Stimulated activated CD8-positive, alpha-beta memory T cell treated with anti-CD3 and anti-CD28 coated beads, Interleukin-15, amount 100 ng/mL, for 4 hours (primary cell): ENCODE data around the gene CD274.

Experiments
- DNase-seq, 2 donors: peaks; one replicate each; pipeline ENCODE4 v3.0.0-alpha.2; 2020; ENCODE audit warnings: low read depth in 2 of 2

CD274 gene

DNA sequence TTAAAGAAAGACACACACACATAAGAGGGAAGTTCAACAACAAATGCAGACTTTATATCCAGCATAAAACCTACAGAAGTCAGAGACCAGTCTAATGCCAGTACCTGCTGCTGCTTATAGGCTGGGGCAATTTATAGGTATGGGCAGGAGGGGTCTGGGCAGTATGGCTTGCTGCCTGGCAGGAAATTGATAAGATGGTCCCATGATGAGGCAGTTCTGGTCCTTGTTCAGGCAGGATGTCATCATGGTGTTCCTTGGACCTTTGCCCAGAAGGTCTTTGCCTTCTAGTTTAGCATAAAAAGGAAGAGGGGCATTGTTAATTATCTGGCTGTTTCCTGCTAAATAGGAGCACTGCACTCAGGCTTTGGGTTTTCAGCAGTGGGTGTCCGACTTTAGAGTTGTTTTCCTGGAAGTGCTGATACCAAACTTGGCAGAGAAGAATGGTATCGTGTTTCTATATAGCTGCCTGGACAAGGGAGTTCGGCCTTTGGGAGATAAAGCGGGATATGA, 49.6 kb downstream of the CD274 start:
- DNase-seq = no peak

DNA sequence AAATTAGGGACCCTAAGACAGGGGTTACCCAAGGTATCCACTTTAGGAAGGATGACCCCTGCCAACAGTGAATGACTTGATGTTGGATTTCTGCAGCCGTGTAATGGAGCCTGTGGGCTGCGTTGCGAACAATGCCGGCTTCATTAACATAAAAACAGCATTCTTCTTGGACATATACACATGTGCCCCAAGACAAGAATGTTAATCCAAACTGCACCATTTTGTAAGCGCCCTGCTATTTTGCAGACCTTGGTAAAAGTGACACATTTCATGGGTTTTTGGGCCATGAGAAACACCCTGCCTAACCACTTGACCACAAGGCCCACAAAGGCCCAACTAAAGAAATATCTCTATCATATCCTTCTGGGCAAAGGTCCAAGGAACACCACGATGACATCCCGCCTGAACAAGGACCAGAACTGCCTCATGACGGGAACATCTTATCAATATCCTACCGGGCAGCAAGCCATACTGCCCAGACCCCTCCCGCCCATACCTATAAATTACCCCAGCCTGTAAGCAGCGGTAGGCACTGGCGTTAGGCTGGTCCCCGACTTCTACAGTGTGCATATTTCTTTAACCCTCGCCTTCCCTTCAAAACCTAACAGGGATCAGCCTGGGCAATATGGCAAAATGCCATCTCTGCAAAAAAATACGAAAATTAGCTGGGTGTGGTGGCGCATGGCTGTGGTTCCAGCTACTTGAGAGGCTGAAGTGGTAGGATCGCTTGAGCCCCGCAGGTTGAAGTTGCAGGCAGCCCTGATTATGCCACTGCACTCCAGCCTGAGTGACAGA, 50.3 kb downstream of the CD274 start:
- DNase-seq = no peak

GRCh38 chr9:5502553-5502952, 52.2 kb downstream of the CD274 start:
- no peak for DNase-seq

DNA sequence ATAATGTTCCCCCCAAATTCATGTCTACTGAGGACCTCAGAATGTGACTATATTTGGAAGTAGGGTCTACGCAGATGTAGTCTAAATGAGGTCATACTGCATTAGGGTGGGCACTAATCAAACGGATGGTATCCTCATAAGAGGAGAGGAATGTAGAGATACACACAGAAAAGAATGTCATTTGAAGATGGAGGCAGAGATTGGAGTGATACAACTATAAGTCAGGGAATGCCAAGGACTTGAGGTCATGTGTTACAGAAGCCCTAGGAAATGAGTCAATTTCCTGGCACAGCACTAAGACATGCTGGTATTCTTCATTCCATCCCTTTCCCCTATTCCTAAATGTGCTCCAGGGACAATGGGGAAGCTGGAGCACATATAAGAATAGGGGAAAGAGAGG, 59.2 kb downstream of the CD274 start:
- no peak for DNase-seq

DNA sequence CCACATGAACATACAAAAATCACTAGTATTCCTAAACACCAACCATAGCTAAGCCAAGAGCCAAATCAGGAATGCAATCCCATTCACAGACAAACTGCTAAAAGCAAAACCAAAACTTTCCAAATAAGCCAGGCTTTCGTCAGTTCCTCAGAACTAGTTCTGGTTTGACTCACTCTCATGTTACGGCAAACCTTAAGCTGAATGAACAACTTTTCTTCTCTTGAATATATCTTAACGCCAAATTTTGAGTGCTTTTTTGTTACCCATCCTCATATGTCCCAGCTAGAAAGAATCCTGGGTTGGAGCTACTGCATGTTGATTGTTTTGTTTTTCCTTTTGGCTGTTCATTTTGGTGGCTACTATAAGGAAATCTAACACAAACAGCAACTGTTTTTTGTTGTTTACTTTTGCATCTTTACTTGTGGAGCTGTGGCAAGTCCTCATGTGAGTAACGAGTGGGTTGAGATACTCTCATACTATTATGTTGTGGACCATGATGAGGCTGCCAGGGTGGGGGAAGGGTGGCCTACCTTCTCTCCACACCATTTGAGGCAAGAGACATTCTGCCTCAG, 60.1 kb downstream of the CD274 start, which contains the start of gene PDCD1LG2:
PDCD1LG2 (plus strand) TSS at position 172 of the 572 bp plus-strand sequence. CDS start 12,016 bp downstream, outside the sequence.
- DNase-seq = no peak

DNA sequence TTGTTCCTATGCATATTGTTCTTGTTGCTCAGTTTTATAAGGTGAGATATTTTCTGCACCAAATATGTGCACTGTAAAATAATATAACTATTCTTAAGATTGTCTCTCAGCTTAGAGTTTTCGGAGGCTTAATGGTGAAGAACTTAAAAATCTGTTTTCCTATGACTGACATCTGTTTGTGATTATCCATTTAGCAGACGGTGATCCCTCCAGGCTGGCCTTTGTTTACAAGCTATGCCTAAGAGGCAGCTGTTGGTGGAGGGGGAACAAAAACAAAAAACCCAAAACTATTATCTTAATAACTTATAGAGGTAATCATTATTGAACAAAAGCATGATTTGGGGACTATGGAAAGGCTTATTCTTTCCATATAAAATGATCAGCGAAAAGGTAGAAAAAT, 60.6 kb downstream of the CD274 start:
- no peak for DNase-seq

DNA sequence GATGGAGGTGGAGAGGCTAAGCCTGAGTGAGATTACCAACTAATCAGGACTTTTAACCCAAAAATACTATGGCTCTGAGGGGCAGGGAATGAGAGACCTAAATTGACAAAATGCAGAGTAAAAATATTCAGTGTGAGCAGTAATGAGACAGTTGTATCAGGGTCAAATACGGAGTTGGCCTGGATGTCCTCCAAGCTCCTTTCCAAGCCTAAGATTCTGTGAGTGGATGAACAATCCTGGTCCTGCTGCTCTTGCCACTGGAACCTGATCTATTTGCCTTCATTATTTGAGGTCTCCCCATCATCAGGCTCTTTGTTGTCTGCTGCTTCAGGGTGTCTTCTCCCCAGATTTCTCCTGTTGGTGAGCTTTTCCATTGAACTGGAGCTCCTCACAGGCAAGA, 61.1 kb downstream of the CD274 start:
- no peak for DNase-seq

GRCh38 chr9:5511935-5512580, 61.7 kb downstream of the CD274 start:
- no peak for DNase-seq

DNA sequence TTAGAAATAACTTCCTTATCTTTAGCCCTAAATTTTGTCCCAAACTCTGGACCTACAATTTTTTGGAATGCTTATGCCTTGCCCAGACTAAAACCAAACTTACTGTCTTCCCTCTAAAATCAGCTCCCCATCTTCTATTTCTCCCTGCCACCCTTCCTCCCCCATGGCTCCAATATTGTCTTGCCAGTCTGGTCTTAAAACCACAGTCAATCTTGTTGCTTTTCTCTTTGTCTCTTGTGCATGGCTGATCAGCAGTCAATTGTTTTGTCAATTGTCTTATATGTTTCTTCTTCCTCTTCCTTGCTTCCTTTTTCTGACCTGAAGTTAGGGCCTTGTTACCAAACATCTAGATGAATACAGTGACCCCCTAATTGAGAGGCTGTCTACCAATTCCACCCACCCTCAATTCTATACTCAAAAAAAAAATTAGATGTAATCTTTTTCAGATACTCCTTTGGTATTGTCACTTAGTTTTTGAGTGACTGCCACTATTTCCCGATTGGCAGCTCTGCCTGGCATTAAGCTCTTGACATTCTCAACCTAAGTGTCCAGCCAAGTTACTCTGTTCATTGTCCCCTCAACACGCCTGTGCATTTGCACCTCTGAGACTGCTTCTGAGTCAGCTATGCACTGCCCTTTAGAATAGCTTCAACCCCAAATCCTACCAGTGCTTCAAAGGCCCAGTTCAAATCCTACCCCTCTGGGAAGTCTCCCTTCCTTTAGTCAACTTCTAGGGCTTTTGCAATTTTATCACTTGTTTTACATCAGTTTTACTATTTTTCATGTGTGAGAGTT, 62.5 kb downstream of the CD274 start:
- DNase-seq = no peak

DNA sequence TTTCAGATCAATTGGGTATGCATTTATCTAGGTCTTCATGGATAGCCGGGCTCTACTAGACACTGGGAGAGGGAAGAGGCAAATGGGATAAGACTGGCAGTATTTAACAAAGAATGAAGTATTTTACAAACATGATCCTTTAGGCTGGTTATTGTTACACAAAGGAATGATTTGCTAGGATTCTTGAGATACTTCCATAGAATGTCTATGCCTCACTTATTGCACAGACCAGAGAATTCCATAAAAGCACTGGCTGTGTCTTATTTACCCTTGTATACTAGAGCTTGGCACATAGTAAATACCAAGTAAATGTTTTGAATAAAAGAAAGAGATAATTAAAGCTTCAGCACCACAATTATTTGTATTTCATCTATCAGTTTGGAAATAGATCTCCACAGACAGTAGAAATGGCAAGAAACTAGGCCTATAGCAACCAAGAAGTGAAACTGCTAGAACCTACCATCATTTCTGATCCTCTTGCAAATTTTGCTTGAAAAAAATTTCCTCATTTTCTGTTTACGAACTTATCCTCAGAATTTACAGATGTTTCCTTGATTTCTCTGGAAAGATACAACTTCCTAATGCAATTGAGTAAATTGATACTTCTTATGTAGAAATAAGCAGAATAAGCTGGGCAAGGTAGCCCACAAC, 63.7 kb downstream of the CD274 start:
- no peak for DNase-seq

- DNase-seq = no peak
Observed at GRCh38 chr9:5514617-5515260, 64.4 kb downstream of the CD274 start.

DNA sequence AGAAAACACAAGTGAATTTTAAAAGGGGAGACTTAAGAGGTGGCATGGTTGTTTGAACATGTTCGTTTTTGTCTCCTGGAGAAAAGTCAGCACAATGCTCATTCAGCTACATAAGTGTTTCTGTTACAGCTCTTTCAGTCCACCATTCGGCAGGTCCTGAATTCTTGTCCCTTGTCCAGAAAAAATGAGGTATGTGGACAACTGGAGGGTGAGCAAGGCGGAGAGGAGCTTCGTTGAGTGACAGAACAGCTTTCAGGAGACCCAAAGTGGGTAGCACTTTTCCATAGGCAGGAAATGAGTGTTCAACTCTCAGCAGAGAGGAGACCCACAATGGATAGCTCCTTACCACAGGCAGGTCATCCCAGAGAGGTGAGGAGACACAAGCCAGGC, 64.9 kb downstream of the CD274 start:
- no peak for DNase-seq

DNA sequence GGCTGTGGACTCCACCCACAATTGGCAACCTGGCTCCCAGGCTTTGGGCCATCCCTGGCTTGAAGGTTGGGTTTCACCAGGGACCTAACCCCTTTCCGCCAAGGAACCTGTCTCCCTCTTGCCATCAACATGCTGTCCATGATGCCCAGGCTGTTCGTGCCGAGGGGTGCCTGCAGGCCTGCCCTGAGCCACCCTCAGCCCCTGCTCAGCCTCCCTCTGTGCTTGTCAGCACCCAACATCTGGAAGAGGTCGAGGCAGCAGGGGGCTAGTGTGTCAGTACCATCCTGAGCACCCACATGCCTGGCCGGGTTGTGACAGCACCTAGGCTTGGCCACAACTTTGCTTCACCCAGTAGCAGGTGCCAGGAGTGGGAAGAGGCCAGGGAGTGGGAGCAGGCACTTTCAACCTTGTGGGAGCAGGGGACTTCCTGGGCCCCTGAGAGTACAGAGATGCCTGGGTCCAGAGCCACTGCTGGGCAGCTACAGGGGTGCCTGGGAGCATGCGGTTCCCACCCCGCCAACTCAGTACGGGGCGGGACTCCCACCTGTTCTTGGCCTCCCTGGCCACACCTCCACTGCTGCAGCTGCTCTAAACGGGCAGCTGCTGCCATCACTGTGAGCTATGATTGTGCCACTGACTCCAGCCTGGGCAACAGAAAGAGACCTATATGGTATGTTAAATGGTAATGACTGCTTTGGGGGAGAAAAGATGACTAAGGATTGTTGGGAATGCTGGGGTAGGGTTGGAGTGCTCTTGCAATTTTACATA, 66.3 kb downstream of the CD274 start:
- DNase-seq = no peak

- no peak for DNase-seq
Observed at GRCh38 chr9:5518171-5518936, 68.0 kb downstream of the CD274 start.

GRCh38 chr9:5518937-5519319, 68.6 kb downstream of the CD274 start:
- no peak for DNase-seq
